Pancreas (tissue), 10 donors: ENCODE measurements around the gene GDF10. TPM values are rescaled to one million over a fixed set of nuclear protein-coding genes. Genes with fewer than 3 reads are reported as not detected.
A peak's percentile ranks its signal among the peaks of the same experiment; 100 is the strongest.

ENCODE experiments used
- ATAC-seq, 4 donors: fragments of 200-7000 bp; cut with Tn5 transposase; one replicate each; pipeline versions ENCODE4 v1.8.0 to v1.9.1; 2020; ENCODE audit warnings: mild to moderate bottlenecking in 4 of 4, moderate library complexity in 4 of 4
- DNase-seq, 6 donors: peaks; one replicate each; pipeline ENCODE4 v3.0.0-alpha.2; 2020
- FAIRE-seq: peaks from 2 replicates; lab custom pipeline; 2012; peaks lifted over from hg19 to GRCh38; lab: Jason Lieb, UNC
- H3K27ac ChIP-seq, 4 donors: fragments of 200-600 bp; sonication (generic); 1 replicate in 3 of 4; 2 replicates in 1 of 4; pipeline versions ENCODE4 v1.5.0 to v1.8.0; 2020
- H3K27me3 ChIP-seq, 4 donors: fragments of 200-600 bp; one replicate each; pipeline ENCODE4 v1.8.0; 2021
- H3K36me3 ChIP-seq, 3 donors: fragments of 200-600 bp; sonication (generic) in 1 of 3; one replicate each; pipeline versions ENCODE4 v1.5.0 to v1.8.0; 2020 to 2021
- H3K4me1 ChIP-seq, 3 donors: fragments of 200-600 bp; one replicate each; pipeline ENCODE4 v1.8.0; 2021
- H3K4me3 ChIP-seq, 4 donors: fragments of 200-600 bp; sonication (generic) in 2 of 4; one replicate each; pipeline versions ENCODE4 v1.5.0 to v1.8.0; 2020 to 2021
- H3K9me3 ChIP-seq, 4 donors: fragments of 200-600 bp; one replicate each; pipeline ENCODE4 v1.8.0; 2021
- WGBS, 2 donors: extraction: QIAGEN DNeasy Blood & Tissue Kit; methylation state at CpG; one replicate each; pipeline ENCODE4 v1.1.7; 2013; 5-methylcytosine and 5-hydroxymethylcytosine counted together
- intact Hi-C, 3 donors: fragments of 100-400 bp; cut with DNase I; formaldehyde crosslinking; loops; one replicate each; pipeline versions ENCODE4 v1.11.1 to v1.14.2; 2022
- polyA plus RNA-seq, 2 donors: library from polyadenylated mRNA; stranded (reverse); fragments of 200-250 nt; gene quantifications; one replicate each; pipeline ENCODE4 v1.2.3, GENCODE V29; 2013
- total RNA-seq, 6 donors: library from RNA; stranded (reverse); fragmentation: NEBNext Ultra II Directional in 4 of 6; extraction: Animal tissue kit (Norgen Biotek cat#: 25700) in 4 of 6; gene quantifications; one replicate each; pipeline versions ENCODE4 v1.2.1 to v1.2.4, GENCODE V29; 2021 to 2023
- TF ChIP-seq, protein P1 (sequence below), 4 donors: fragments of 200-600 bp; sonication (generic) in 3 of 4; IDR thresholded peaks; one replicate each; pipeline versions ENCODE4 v1.5.0 to v1.8.0; 2021; ENCODE audit warnings: antibody characterized with exemption in 4 of 4
- donor health status: healthy with polysubstance abuse.
- donor health status: DM: no; HTN: no; CAD: no; lungs with moderate emphysema.
- donor health status: DM: no; HTN: no; CAD: no.
- donor health status: control.
- donor health status: control.
- donor health status: Bipolar disorder and iron deficiency.
- donor health status: DM: yes; HTN: yes; CAD: no.
- donor health status: DM: no; HTN: no; CAD: no.
- donor health status: DM: no; HTN: no; CAD: no.
- donor health status: DM: yes; HTN: yes; CAD: no.

The GDF10 gene
- total and polyA plus RNA-seq, 8 donors, result 2.0 to 13.7 (median 8.8) TPM

- no peak for DNase-seq
- Histone ChIP-seq H3K4me3 (no peak overlapping the region), H3K36me3 (no peaks in the 10 kb centered on the region), H3K9me3 (no peaks in the 10 kb centered on the region), H3K27me3 (no peaks in the 10 kb centered on the region), H3K27ac (no peak overlapping the region), H3K4me1 (no peaks in the 10 kb centered on the region)
- TF ChIP-seq, protein P1, sequence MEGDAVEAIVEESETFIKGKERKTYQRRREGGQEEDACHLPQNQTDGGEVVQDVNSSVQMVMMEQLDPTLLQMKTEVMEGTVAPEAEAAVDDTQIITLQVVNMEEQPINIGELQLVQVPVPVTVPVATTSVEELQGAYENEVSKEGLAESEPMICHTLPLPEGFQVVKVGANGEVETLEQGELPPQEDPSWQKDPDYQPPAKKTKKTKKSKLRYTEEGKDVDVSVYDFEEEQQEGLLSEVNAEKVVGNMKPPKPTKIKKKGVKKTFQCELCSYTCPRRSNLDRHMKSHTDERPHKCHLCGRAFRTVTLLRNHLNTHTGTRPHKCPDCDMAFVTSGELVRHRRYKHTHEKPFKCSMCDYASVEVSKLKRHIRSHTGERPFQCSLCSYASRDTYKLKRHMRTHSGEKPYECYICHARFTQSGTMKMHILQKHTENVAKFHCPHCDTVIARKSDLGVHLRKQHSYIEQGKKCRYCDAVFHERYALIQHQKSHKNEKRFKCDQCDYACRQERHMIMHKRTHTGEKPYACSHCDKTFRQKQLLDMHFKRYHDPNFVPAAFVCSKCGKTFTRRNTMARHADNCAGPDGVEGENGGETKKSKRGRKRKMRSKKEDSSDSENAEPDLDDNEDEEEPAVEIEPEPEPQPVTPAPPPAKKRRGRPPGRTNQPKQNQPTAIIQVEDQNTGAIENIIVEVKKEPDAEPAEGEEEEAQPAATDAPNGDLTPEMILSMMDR (IDR thresholded peaks at IDR 0.05), result no peak
- FAIRE-seq, result no peak
- WGBS, 2 donors, result 87 to 91% methylated on average over 6 of the region's 6 CpGs
- intact Hi-C loops, result no loop called here
- no peak for ATAC-seq
Observed at GRCh38 chr10:47353351-47353750, 53.4 kb downstream of the GDF10 start.

GRCh38 chr10:47354165-47354564 is 54.2 kb downstream of the GDF10 start:
- 48 to 60% methylated on average over 4 of the region's 4 CpGs for WGBS, 2 donors
- no peak for FAIRE-seq
- H3K4me3 ChIP-seq, result no peak overlapping the region
- H3K9me3 ChIP-seq, result no peaks in the 10 kb centered on the region
- intact Hi-C loops, result no loop called here
- DNase-seq, result peak in 1 of 6 donors; percentile 25
- no peaks in the 10 kb centered on the region for H3K4me1 ChIP-seq
- H3K27ac ChIP-seq, result no peak overlapping the region
- no peaks in the 10 kb centered on the region for H3K36me3 ChIP-seq
- TF ChIP-seq, protein P1 (IDR thresholded peaks at IDR 0.05), result no peak
- ATAC-seq, result peak in 1 of 4 donors; percentile 31
- no peaks in the 10 kb centered on the region for H3K27me3 ChIP-seq

DNA sequence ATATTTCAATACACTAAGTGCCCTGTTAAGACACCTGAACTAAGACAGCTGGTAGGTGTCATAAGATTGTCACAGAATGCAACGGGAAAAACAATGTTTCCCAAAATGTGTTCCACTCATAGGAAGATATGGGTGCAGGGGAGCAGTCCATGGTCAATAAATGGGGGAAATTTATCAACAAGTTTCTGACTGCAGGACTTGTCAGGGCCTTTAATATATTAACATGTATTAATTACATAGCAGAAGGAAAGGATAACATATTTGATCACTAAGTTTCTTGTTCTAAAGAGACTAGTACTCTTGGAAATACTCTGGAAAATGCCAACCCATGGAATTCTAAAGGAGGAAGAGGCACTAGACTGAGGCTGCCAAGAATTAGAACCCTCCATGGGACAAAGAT is 54.9 kb downstream of the GDF10 start:
- ATAC-seq (no peak), FAIRE-seq (no peak), DNase-seq (no peak)
- no peaks in the 10 kb centered on the region for H3K9me3 ChIP-seq
- no peak overlapping the region for H3K27ac ChIP-seq
- H3K4me3 ChIP-seq, result no peak overlapping the region
- TF ChIP-seq, protein P1 (IDR thresholded peaks at IDR 0.05), result no peak
- no peaks in the 10 kb centered on the region for H3K4me1 ChIP-seq
- intact Hi-C loops, result no loop called here
- WGBS, 2 donors, result 69 to 78% methylated on average over 1 of the region's 1 CpG
- H3K27me3 ChIP-seq, result no peaks in the 10 kb centered on the region
- no peaks in the 10 kb centered on the region for H3K36me3 ChIP-seq

DNA sequence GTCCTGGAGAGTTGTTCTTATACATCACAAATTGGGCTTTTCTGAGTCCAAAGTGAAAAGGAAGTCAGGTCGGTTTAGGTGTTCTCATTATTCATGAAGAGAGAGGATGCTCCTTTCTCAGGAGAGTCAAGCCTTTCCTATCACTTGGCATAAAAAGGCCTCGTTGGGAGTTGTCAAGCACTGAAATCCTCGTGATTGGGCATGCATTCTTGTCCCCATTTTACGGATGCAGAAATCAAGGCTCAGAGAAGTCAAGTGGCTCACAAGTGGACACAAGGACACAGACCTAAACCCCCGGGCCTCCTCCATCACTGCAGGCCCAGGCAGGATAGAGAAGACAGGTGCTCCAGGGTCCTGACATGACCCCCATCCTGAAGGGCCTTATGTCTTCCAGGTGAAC is 56.7 kb downstream of the GDF10 start:
- Histone ChIP-seq H3K4me1 (no peaks in the 10 kb centered on the region), H3K27me3 (no peaks in the 10 kb centered on the region), H3K27ac (no peak overlapping the region), H3K4me3 (no peak overlapping the region), H3K9me3 (no peaks in the 10 kb centered on the region), H3K36me3 (no peaks in the 10 kb centered on the region)
- 66 to 71% methylated on average over 5 of the region's 5 CpGs for WGBS, 2 donors
- TF ChIP-seq, protein P1 (IDR thresholded peaks at IDR 0.05), result no peak
- intact Hi-C loops, result no loop called here
- no peak for FAIRE-seq
- no peak for DNase-seq
- no peak for ATAC-seq

DNA sequence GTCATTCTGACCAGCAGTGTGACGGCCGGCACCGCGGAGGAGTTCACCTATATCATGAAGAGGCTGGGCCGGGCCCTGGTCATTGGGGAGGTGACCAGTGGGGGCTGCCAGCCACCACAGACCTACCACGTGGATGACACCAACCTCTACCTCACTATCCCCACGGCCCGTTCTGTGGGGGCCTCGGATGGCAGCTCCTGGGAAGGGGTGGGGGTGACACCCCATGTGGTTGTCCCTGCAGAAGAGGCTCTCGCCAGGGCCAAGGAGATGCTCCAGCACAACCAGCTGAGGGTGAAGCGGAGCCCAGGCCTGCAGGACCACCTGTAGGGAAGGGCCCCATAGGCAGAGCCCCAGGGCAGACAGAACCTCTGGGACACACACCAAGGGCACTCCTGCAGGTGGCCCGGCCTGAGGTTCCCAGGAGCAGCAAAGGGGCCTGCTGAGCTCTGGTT is 57.2 kb downstream of the GDF10 start:
- H3K27me3 ChIP-seq, result no peaks in the 10 kb centered on the region
- H3K4me3 ChIP-seq, result no peak overlapping the region
- ATAC-seq (no peak), DNase-seq (peak in 1 of 6 donors; percentile 43), FAIRE-seq (no peak)
- WGBS, 2 donors, result 86 to 91% methylated on average over 12 of the region's 12 CpGs
- no peaks in the 10 kb centered on the region for H3K36me3 ChIP-seq
- intact Hi-C loops, result no loop called here
- H3K4me1 ChIP-seq, result no peaks in the 10 kb centered on the region
- TF ChIP-seq, protein P1 (IDR thresholded peaks at IDR 0.05), result no peak
- no peaks in the 10 kb centered on the region for H3K9me3 ChIP-seq
- no peak overlapping the region for H3K27ac ChIP-seq
